Measurements from ENCODE around the gene SLC11A1.

Gene SLC11A1

DNA sequence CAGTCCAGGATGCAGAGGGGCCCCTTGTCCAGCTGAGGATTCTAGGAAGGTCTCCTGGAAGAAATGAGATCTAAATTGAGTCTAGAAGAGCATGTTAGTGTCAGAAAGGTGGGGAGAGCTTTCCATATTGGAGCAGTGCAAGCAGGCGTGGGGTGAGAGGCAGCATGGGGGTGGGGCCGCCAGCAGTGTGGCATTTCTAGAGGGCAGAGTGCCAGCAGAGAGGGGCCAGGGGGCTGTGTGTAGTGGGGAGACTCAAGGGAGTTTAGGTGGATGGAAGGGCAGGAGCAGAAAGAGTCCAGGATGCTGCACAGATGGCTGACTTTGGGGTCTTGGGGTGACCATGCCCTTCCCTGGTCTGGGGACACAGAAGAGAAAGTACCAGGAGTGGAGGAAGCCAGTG, 39.0 kb downstream of the SLC11A1 start:
- no peak for TF ChIP-seq CTCF (IDR thresholded peaks at IDR 0.05; ENCODE audit: control extremely low read depth, extremely low read depth, low read depth, missing control alignments)
- DNase-seq (ENCODE audit: extremely low spot score): no peak
- CTCF ChIA-PET: interaction anchor here (1.0 to 1.7 kb wide), 2 partner anchors 14 to 341 kb away, joined by 3 to 7 read pairs; no protein-coding TSS in a partner anchor
- POLR2A ChIA-PET: no interaction called here

DNA sequence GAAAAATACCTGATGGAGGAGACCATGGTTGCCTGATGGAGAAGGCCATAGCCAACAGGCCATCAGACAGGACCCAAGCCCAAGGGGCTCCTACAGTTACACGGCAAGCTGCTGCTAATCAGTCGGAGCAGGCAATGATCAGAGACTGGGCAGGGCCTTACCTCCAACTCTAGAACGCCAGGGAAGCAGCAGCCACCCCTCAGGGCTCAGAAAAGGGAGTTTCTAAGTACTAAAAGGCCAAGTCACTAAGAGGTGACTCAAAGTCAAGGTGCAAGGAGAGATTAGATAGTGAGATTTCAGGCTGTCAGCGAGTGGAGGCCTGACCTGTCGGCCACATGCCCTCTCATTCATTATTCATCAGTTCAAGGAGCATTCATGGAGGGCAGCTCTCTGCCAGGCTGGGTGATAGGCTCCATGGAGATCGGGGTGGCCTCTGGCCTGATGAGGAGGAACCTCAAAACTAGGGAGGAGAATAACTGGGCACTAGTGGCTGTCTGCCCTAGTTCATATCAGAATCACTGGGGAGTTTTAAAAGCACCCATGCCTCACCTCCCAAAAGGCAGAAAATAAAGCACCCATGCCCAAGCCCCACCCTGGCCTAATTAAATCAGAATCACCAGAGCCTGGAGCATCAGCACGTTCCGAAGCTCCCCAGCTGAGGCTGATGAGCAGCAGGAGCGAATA, 40.5 kb downstream of the SLC11A1 start:
- DNase-seq (ENCODE audit: extremely low spot score): no peak
- ChIA-PET POLR2A (no interaction called here), CTCF (no interaction called here)
- no peak for TF ChIP-seq CTCF (IDR thresholded peaks at IDR 0.05; ENCODE audit: control extremely low read depth, extremely low read depth, low read depth, missing control alignments)

DNA sequence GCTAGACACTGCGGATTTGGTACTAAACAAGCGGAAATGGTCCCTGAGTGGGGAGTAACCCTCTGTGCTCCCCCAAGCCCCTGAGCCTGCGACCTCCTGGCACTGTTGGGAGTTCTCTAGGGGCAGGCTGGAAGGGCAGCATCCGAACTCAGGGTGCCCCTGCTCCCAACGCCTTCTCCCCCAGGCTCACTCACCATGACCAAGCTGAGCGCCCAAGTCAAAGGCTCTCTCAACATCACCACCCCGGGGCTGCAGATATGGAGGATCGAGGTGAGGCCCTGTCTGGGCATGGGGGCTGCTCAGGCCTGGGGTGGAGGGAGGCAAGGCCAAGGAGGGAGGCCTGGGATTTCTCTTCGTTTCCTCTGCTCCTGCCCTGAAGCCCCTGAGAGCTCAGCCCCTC, 41.5 kb downstream of the SLC11A1 start:
- DNase-seq (ENCODE audit: extremely low spot score): no peak
- CTCF ChIA-PET: no interaction called here
- POLR2A ChIA-PET: no interaction called here
- TF ChIP-seq CTCF (IDR thresholded peaks at IDR 0.05; ENCODE audit: control extremely low read depth, extremely low read depth, low read depth, missing control alignments): no peak

DNA sequence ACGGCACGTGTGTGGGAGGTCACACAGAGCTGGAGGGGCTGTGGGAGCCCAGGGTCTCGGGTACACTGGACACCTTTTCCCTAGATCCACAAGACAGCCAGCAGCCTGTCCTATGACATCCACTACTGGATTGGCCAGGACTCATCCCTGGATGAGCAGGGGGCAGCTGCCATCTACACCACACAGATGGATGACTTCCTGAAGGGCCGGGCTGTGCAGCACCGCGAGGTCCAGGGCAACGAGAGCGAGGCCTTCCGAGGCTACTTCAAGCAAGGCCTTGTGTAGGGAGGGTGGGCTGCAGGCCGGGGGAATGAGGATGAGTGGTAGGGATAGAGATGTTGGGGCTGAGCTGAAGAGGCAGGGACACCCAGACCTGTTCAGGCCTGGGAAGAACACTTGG, 43.5 kb downstream of the SLC11A1 start:
- CTCF ChIA-PET: interaction anchor here (0.7 to 1.1 kb wide), 2 partner anchors 8 to 15 kb away, joined by 3 read pairs; no protein-coding TSS in a partner anchor
- TF ChIP-seq CTCF (IDR thresholded peaks at IDR 0.05; ENCODE audit: control extremely low read depth, extremely low read depth, low read depth, missing control alignments): no peak
- DNase-seq (ENCODE audit: extremely low spot score): no peak
- POLR2A ChIA-PET: no interaction called here

DNA sequence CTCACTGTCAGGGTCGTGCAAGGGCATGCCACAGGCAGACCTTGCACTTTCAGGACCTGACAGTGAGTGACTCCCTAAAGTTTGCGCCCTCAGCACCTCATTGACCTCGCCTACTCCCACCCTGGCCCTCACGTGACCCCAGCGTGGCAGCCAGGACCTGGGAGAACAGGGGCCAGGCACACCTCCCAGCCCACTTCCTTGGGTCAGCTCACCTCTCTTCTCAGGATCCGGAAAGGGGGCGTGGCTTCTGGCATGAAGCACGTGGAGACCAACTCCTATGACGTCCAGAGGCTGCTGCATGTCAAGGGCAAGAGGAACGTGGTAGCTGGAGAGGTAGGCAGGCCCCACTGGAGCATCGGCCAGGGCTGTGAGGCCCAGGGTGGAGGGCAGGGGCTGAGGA, 45.7 kb downstream of the SLC11A1 start:
- no peak for TF ChIP-seq CTCF (IDR thresholded peaks at IDR 0.05; ENCODE audit: control extremely low read depth, extremely low read depth, low read depth, missing control alignments)
- DNase-seq (ENCODE audit: extremely low spot score): no peak
- POLR2A ChIA-PET: no interaction called here
- CTCF ChIA-PET: interaction anchor here (1.0 to 1.5 kb wide), 2 partner anchors 10 to 52 kb away, joined by 3 read pairs; no protein-coding TSS in a partner anchor

DNA sequence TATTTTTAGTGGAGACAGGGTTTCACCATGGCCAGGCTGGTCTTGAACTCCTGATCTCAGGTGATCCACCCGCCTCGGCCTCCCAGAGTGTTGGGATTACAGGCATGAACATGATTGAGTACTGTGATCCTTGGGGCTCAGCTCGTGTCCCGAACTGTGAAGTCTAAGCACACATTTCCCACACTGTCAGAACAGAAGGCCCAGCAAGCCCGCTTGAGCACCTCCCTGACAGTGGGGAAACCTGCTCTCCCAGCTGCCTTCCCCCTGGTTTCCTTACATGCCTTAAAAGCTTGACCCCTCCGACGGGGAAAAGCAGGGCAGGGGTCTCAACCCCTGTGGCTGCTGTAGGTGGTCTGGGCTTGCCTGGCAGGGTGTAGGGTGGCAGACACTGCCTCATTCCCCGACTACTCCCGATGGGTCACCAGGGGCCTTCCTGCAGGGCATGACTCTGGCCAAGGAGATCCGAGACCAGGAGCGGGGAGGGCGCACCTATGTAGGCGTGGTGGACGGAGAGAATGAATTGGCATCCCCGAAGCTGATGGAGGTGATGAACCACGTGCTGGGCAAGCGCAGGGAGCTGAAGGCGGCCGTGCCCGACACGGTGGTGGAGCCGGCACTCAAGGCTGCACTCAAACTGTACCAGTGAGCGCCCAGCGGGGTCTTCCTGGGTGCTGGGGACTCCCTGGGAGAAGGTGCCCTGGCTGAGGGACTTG, 46.9 kb downstream of the SLC11A1 start:
- POLR2A ChIA-PET: no interaction called here
- DNase-seq (ENCODE audit: extremely low spot score): peak; percentile 16
- CTCF ChIA-PET: interaction anchor here (1.0 kb wide), 1 partner anchor 18 kb away, joined by 3 read pairs; no protein-coding TSS in a partner anchor
- no peak for TF ChIP-seq CTCF (IDR thresholded peaks at IDR 0.05; ENCODE audit: control extremely low read depth, extremely low read depth, low read depth, missing control alignments)
